HCT116 (cell line): ENCODE measurements around the gene CLIC6. TPM values are rescaled to one million over a fixed set of nuclear protein-coding genes. Genes with fewer than 3 reads are reported as not detected.

ENCODE experiments used
- ATAC-seq: fragments of 200-7000 bp; cut with Tn5 transposase; 2 replicates; pipeline ENCODE4 v1.9.1; 2020; ENCODE audit warnings: mild to moderate bottlenecking, moderate library complexity
- BruUV-seq: library from RNA; stranded (reverse); fragments of 400-500 nt; replicated peaks from 2 replicates; lab custom pipeline; 2021; lab: Mats Ljungman, UMichigan
- CTCF ChIA-PET: fragments of 300-600 bp; sonication (Branson Sonifier 250); formaldehyde crosslinking; loops from one replicate; lab custom pipeline; 2021; ENCODE audit warnings: antibody characterized with exemption; lab: Charles Lee
- POLR2A ChIA-PET: fragments of 300-600, 350-600 bp; sonication (Branson Sonifier 250); formaldehyde crosslinking; loops from one replicate; lab custom pipeline; 2021; ENCODE audit warnings: antibody characterized with exemption; lab: Charles Lee
- RAD21 ChIA-PET, 2 experiments: fragments of 300-600 bp; sonication (Branson Sonifier 250); formaldehyde crosslinking; loops; one replicate each; lab custom pipeline; 2023; ENCODE audit warnings: low total read pairs in 2 of 2; ENCODE audit not compliant: uncharacterized antibody in 2 of 2, unreplicated experiment in 2 of 2, low non-redundant PET in 1 of 2; lab: Charles Lee
- DNase-seq: peaks from one replicate; pipeline ENCODE4 v3.0.0-alpha.2; 2010; ENCODE audit warnings: low read depth, low spot score
- H2AFZ ChIP-seq: fragments of 200-600 bp; shearing (Covaris generic), sonication (generic); 2 replicates; pipeline ENCODE4 v1.6.1; 2017; ENCODE audit warnings: low read depth, mixed run types, mixed read lengths, antibody characterized with exemption, low read length; ENCODE audit not compliant: poor library complexity, severe bottlenecking
- H3K27ac ChIP-seq: 2 replicates; pipeline ENCODE4 v1.5.1; 2012; ENCODE audit warnings: low read depth, low read length
- H3K27me3 ChIP-seq: fragments of 200-600 bp; sonication (generic); 2 replicates; pipeline ENCODE4 v1.6.1; 2016; ENCODE audit warnings: mixed run types, low read length, mixed read lengths; ENCODE audit not compliant: insufficient read depth
- H3K36me3 ChIP-seq, 2 experiments: fragments of 200-500 bp in 1 of 2; fragments of 200-600 bp in 1 of 2; sonication (Bioruptor generic) in 1 of 2; sonication (generic) in 1 of 2; 2 replicates each; pipeline versions ENCODE4 v1.5.1 to v1.6.1; 2014 to 2016; ENCODE audit warnings: low read length in 2 of 2, inconsistent platforms in 1 of 2, mixed read lengths in 1 of 2, mixed run types in 1 of 2; ENCODE audit not compliant: insufficient read depth in 2 of 2, control insufficient read depth in 1 of 2
- H3K4me1 ChIP-seq, 2 experiments: fragments of 200-600 bp in 1 of 2; sonication (generic) in 1 of 2; 2 replicates each; pipeline versions ENCODE4 v1.5.1 to v1.6.1; 2012 to 2017; ENCODE audit warnings: low read length in 2 of 2, inconsistent platforms in 1 of 2, mild to moderate bottlenecking in 1 of 2, mixed read lengths in 1 of 2, mixed run types in 1 of 2, moderate library complexity in 1 of 2; ENCODE audit not compliant: insufficient read depth in 2 of 2, control insufficient read depth in 1 of 2
- H3K4me2 ChIP-seq: fragments of 200-600 bp; sonication (generic); 2 replicates; pipeline ENCODE4 v1.6.1; 2017; ENCODE audit warnings: mixed run types, low read length, mixed read lengths
- H3K4me3 ChIP-seq, 2 experiments: fragments of 200-600 bp in 1 of 2; sonication (generic) in 1 of 2; replicated peaks in 1 of 2; 2 replicates each; pipeline ENCODE4 v1.5.1; 2011 to 2016; ENCODE audit warnings: low read length in 2 of 2, control low read depth in 1 of 2, low read depth in 1 of 2, mild to moderate bottlenecking in 1 of 2, mixed read lengths in 1 of 2, mixed run types in 1 of 2
- H3K79me2 ChIP-seq: fragments of 200-600 bp; sonication (generic); 2 replicates; pipeline ENCODE4 v1.6.1; 2017; ENCODE audit warnings: mild to moderate bottlenecking, mixed run types, low read length, moderate library complexity, mixed read lengths; ENCODE audit not compliant: insufficient read depth
- H3K9ac ChIP-seq: fragments of 200-600 bp; sonication (generic); 2 replicates; pipeline ENCODE4 v1.6.1; 2016; ENCODE audit warnings: low read length, mixed read lengths
- H3K9me2 ChIP-seq: fragments of 200-600 bp; sonication (generic), shearing (Covaris generic); 2 replicates; pipeline ENCODE4 v1.6.1; 2017; ENCODE audit warnings: mixed run types, mild to moderate bottlenecking, moderate library complexity; ENCODE audit not compliant: insufficient read depth
- H3K9me3 ChIP-seq, 2 experiments: fragments of 200-500 bp in 1 of 2; fragments of 200-600 bp in 1 of 2; sonication (Bioruptor generic) in 1 of 2; sonication (generic) in 1 of 2; 2 replicates each; pipeline ENCODE4 v1.6.1; 2014 to 2017; ENCODE audit warnings: low read length in 2 of 2, mixed read lengths in 2 of 2, inconsistent platforms in 1 of 2, low read depth in 1 of 2, mild to moderate bottlenecking in 1 of 2, mixed run types in 1 of 2, moderate library complexity in 1 of 2; ENCODE audit not compliant: control insufficient read depth in 1 of 2, insufficient read depth in 1 of 2
- H4K20me1 ChIP-seq: fragments of 200-600 bp; sonication (generic), shearing (Covaris generic); 2 replicates; pipeline ENCODE4 v1.6.1; 2017; ENCODE audit warnings: mixed run types, mild to moderate bottlenecking, moderate library complexity; ENCODE audit not compliant: insufficient read depth
- CEBPB ChIP-seq: IDR thresholded peaks from 2 replicates; pipeline ENCODE4 v1.6.1; 2012; ENCODE audit warnings: low read depth
- CTCF ChIP-seq, 3 experiments: fragments of 200-600 bp in 1 of 3; sonication (generic) in 1 of 3; IDR thresholded peaks in 2 of 3; conservative IDR thresholded peaks in 1 of 3; 2 replicates each; pipeline ENCODE4 v1.5.1; 2012 to 2017; ENCODE audit warnings: low read depth in 2 of 3, low read length in 2 of 3, antibody characterized with exemption in 1 of 3, borderline replicate concordance in 1 of 3, control low read depth in 1 of 3, mild to moderate bottlenecking in 1 of 3, mixed read lengths in 1 of 3, mixed run types in 1 of 3, moderate library complexity in 1 of 3; ENCODE audit not compliant: insufficient read depth in 1 of 3
- EGR1 ChIP-seq: IDR thresholded peaks from 2 replicates; pipeline ENCODE4 v1.6.1; 2012; ENCODE audit warnings: low read depth
- ELF1 ChIP-seq: IDR thresholded peaks from 2 replicates; pipeline ENCODE4 v1.6.1; 2012; ENCODE audit warnings: low read depth, borderline replicate concordance
- EZH2 ChIP-seq: fragments of 200-600 bp; sonication (generic); IDR thresholded peaks from 2 replicates; pipeline ENCODE4 v1.6.1; 2017; ENCODE audit warnings: antibody characterized with exemption, mixed run types
- FOSL1 ChIP-seq: IDR thresholded peaks from 2 replicates; pipeline ENCODE4 v1.6.1; 2012; ENCODE audit warnings: low read depth
- MAX ChIP-seq: IDR thresholded peaks from 2 replicates; pipeline ENCODE4 v1.6.1; 2012
- RAD21 ChIP-seq: IDR thresholded peaks from 2 replicates; pipeline ENCODE4 v1.6.1; 2012; ENCODE audit warnings: low read depth, mild to moderate bottlenecking
- SIN3A ChIP-seq: IDR thresholded peaks from 2 replicates; pipeline ENCODE4 v1.6.1; 2012; ENCODE audit warnings: low read depth
- SP1 ChIP-seq: IDR thresholded peaks from 2 replicates; pipeline ENCODE4 v1.6.1; 2012; ENCODE audit warnings: low read depth
- TCF7L2 ChIP-seq: IDR thresholded peaks from 2 replicates; pipeline ENCODE4 v1.7.0; 2011; ENCODE audit warnings: borderline replicate concordance, inconsistent platforms; ENCODE audit not compliant: insufficient read depth, insufficient read length; ENCODE audit errors: extremely low read depth
- YY1 ChIP-seq: IDR thresholded peaks from 2 replicates; pipeline ENCODE4 v1.6.1; 2011; ENCODE audit warnings: low read length, low read depth, moderate library complexity, mild to moderate bottlenecking; ENCODE audit not compliant: insufficient replicate concordance; ENCODE audit errors: extremely low read depth
- ZBTB33 ChIP-seq: IDR thresholded peaks from 2 replicates; pipeline ENCODE4 v1.6.1; 2011; ENCODE audit warnings: mild to moderate bottlenecking, low read length, moderate library complexity; ENCODE audit not compliant: insufficient replicate concordance; ENCODE audit errors: extremely low read depth
- ZNF274 ChIP-seq: fragments of 200-500 bp; sonication (Bioruptor generic); IDR thresholded peaks from 2 replicates; pipeline ENCODE4 v1.6.1; 2014; ENCODE audit warnings: mild to moderate bottlenecking, low read depth, low read length, inconsistent platforms
- intact Hi-C: fragments of 100-400 bp; cut with micrococcal nuclease; formaldehyde crosslinking; loops from 2 replicates; pipeline ENCODE4 v1.10.0; 2022
- total RNA-seq: library from RNA; stranded (reverse); gene quantifications from one replicate; pipeline ENCODE4 v1.2.1, GENCODE V29; 2021; ENCODE audit not compliant: unreplicated experiment

The CLIC6 gene
- total RNA-seq, 1 experiment from 2014 or later = 0.05 TPM

- TF ChIP-seq ZBTB33 (no peak), RAD21 (no peak), CEBPB (no peak), MAX (no peak), SIN3A (no peak), ELF1 (no peak), FOSL1 (no peak), EZH2 (no peak), CTCF (IDR thresholded peaks at IDR 0.05 in 2 of 3, conservative IDR thresholded peaks at IDR 0.05 in 1 of 3; ENCODE audit: borderline replicate concordance in 1 of 3, insufficient read depth in 1 of 3, low read depth in 2 of 3, low read length in 2 of 3) (no peak), EGR1 (no peak), SP1 (no peak), YY1 (no peak), ZNF274 (no peak), TCF7L2 (no peak)
- Histone ChIP-seq H3K9me2 (no peaks in the 10 kb centered on the region), H2AFZ (no peak overlapping the region), H3K4me2 (no peak overlapping the region), H3K4me1 (no peaks in the 10 kb centered on the region), H3K9ac (no peak overlapping the region), H3K9me3 (no peaks in the 10 kb centered on the region), H3K27ac (no peak overlapping the region), H3K79me2 (no peaks in the 10 kb centered on the region), H3K4me3 (no peak overlapping the region), H3K27me3 (no peaks in the 10 kb centered on the region), H4K20me1 (no peaks in the 10 kb centered on the region), H3K36me3 (no peaks in the 10 kb centered on the region)
- ATAC-seq = no peak
- BruUV-seq = no TSS peak
- intact Hi-C loops = no loop called here
- DNase-seq = no peak
- ChIA-PET RAD21 (no interaction called here), POLR2A (no interaction called here), CTCF (interaction anchor here (0.8 kb wide), 1 partner anchor 15 kb away, joined by 3 read pairs; no protein-coding TSS in a partner anchor)
Observed at GRCh38 chr21:34730194-34730593, 61.4 kb downstream of the CLIC6 start.
